ENCODE measurements around the gene DPP9.

The DPP9 gene

DNA sequence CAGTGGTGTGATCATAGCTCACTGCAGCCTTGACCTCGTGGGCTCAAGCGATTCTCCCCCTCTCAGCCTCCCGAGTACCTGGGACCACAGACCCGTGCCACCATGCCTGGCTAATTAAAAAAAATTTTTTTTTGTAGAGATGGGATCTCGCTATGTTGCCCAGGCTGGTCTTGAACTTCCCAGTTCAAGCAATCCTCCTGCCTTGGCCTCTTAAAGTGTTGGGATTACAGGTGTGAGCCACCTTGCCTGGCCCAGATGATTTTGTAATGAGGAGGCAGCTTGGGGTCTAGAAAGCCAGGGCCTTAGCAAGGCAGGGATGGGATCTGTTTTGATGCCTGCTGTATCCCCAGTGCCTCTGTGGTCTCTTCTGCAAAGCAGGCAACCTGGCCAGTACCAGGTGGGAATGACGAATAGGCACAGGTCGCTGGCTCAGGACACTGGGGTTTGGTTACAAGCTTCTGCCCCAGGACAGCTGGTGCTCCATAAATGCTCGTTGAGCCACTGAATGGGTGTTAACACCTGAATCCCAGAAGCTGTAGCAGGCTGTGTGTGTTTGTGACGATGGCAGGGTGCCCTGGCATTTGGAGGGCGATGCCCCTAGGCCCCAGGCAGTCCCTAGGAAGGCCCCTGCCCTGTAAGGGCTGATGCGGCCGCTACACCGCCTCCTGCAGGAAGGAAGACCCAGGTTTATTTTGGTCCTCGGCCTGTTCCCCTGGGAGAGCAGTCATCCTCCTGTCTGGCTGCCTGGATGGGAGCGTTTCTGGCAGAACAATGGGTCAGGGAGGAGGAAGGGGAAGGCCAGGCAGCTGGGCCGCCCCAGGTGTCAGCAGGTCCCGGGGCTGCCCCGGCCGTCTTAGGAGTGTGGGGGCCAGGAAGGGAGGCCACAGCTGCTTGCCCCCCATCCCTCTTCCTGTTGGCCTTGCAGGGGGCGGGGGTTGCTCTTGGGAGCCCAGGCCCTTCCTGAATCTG is 75.7 kb downstream of the DPP9 start:
- in situ Hi-C loops (cut with MboI; ENCODE audit: low pct_unique_long_range_greater_than_20kb, low sequenced_read_pairs, unreplicated experiment): no loop called here
- TF ChIP-seq, protein P1, sequence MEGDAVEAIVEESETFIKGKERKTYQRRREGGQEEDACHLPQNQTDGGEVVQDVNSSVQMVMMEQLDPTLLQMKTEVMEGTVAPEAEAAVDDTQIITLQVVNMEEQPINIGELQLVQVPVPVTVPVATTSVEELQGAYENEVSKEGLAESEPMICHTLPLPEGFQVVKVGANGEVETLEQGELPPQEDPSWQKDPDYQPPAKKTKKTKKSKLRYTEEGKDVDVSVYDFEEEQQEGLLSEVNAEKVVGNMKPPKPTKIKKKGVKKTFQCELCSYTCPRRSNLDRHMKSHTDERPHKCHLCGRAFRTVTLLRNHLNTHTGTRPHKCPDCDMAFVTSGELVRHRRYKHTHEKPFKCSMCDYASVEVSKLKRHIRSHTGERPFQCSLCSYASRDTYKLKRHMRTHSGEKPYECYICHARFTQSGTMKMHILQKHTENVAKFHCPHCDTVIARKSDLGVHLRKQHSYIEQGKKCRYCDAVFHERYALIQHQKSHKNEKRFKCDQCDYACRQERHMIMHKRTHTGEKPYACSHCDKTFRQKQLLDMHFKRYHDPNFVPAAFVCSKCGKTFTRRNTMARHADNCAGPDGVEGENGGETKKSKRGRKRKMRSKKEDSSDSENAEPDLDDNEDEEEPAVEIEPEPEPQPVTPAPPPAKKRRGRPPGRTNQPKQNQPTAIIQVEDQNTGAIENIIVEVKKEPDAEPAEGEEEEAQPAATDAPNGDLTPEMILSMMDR (IDR thresholded peaks at IDR 0.05; ENCODE audit: extremely low read depth, insufficient read depth, missing control alignments): peak; percentile 34
- DNase-seq (ENCODE audit: low spot score): no peak

- TF ChIP-seq, protein P1 (IDR thresholded peaks at IDR 0.05; ENCODE audit: extremely low read depth, insufficient read depth, missing control alignments): no peak
- no peak for DNase-seq (ENCODE audit: low spot score)
- in situ Hi-C loops (cut with MboI; ENCODE audit: low pct_unique_long_range_greater_than_20kb, low sequenced_read_pairs, unreplicated experiment): no loop called here
Observed at GRCh38 chr19:4645718-4646117, 77.9 kb downstream of the DPP9 start.

- in situ Hi-C loops (cut with MboI; ENCODE audit: low pct_unique_long_range_greater_than_20kb, low sequenced_read_pairs, unreplicated experiment): no loop called here
- TF ChIP-seq, protein P1 (IDR thresholded peaks at IDR 0.05; ENCODE audit: extremely low read depth, insufficient read depth, missing control alignments): no peak
- no peak for DNase-seq (ENCODE audit: low spot score)
Observed at GRCh38 chr19:4642625-4643024, 81.0 kb downstream of the DPP9 start.

GRCh38 chr19:4641132-4641531 is 82.5 kb downstream of the DPP9 start:
- no peak for DNase-seq (ENCODE audit: low spot score)
- in situ Hi-C loops (cut with MboI; ENCODE audit: low pct_unique_long_range_greater_than_20kb, low sequenced_read_pairs, unreplicated experiment): no loop called here

DNA sequence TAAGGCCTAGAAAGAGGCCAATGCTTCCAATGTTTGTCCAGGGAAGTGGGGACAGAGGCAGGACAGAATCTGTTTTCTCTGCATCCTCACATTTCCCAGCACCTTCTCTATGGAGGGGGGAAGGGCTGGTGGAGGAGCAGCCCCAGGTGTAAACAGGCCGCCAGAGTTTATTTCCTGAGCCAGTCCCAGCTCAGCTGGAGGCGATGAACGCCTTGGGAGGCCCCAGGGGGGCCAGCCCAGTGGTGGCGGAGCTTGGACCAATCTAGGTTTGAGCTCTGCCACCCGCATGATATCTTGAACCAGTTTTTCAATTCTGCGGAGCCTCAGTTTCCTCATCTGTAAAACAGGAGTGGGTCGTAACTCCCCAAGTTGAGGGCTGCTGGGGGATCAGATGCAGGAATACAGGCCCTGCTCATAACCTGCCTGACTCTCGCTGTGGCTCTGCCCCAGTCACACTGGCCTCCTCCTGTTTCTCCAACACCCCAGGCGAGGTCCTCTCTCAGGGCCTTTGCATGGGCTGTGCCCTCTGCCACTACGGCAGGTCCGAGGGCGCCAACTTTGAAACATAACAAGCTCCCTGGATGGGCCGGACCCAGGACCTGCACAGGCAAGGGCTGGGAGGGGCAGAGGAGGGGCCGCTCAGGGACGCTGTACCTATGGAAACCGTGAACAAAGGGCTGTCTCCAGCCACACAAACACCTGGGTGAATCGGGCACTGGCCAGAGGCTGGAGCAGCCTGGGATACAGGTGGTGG is 83.2 kb downstream of the DPP9 start:
- TF ChIP-seq, protein P1 (IDR thresholded peaks at IDR 0.05; ENCODE audit: extremely low read depth, insufficient read depth, missing control alignments): no peak
- DNase-seq (ENCODE audit: low spot score): peak; percentile 44
- in situ Hi-C loops (cut with MboI; ENCODE audit: low pct_unique_long_range_greater_than_20kb, low sequenced_read_pairs, unreplicated experiment): no loop called here

More at GRCh38 chr19:4641132-4641531, 82.5 kb downstream of the DPP9 start:
- TF ChIP-seq, protein P1 (IDR thresholded peaks at IDR 0.05; ENCODE audit: extremely low read depth, insufficient read depth, missing control alignments): no peak

- no peak for DNase-seq (ENCODE audit: low spot score)
- in situ Hi-C loops (cut with MboI; ENCODE audit: low pct_unique_long_range_greater_than_20kb, low sequenced_read_pairs, unreplicated experiment): no loop called here
- TF ChIP-seq, protein P1 (IDR thresholded peaks at IDR 0.05; ENCODE audit: extremely low read depth, insufficient read depth, missing control alignments): no peak
Observed at GRCh38 chr19:4639531-4640246, 84.0 kb downstream of the DPP9 start.
